Keratinocyte (primary cell): ENCODE measurements around the gene DRICH1. TPM values are rescaled to one million over a fixed set of nuclear protein-coding genes. Genes with fewer than 3 reads are reported as not detected.

Experiments
- DNase-seq: peaks from one replicate; pipeline ENCODE4 v3.0.0-alpha.2; 2011; ENCODE audit warnings: low read depth, missing footprints, low spot score
- FAIRE-seq: peaks from 2 replicates; lab custom pipeline; 2011; peaks lifted over from hg19 to GRCh38; lab: Jason Lieb, UNC
- H2AFZ ChIP-seq: 2 replicates; pipeline ENCODE4 v1.6.0; 2012; ENCODE audit warnings: low read length, control low read depth, inconsistent platforms; ENCODE audit not compliant: control insufficient read depth
- H3K27ac ChIP-seq: 2 replicates; pipeline ENCODE4 v1.5.1; 2011; ENCODE audit warnings: low read length; ENCODE audit not compliant: control insufficient read depth, insufficient read depth
- H3K27me3 ChIP-seq: 3 replicates; pipeline ENCODE4 v1.6.0; 2011; ENCODE audit warnings: low read length; ENCODE audit not compliant: control insufficient read depth, insufficient read depth; ENCODE audit errors: extremely low read depth
- H3K36me3 ChIP-seq, 2 experiments: 2 replicates in 1 of 2; 3 replicates in 1 of 2; pipeline ENCODE4 v1.5.1; 2011; ENCODE audit warnings: low read length in 2 of 2, mild to moderate bottlenecking in 1 of 2; ENCODE audit not compliant: control insufficient read depth in 2 of 2, insufficient read depth in 2 of 2; ENCODE audit errors: extremely low read depth in 1 of 2
- H3K4me1 ChIP-seq: 3 replicates; pipeline ENCODE4 v1.5.1; 2011; ENCODE audit warnings: low read length; ENCODE audit not compliant: control insufficient read depth, insufficient read depth; ENCODE audit errors: extremely low read depth
- H3K4me2 ChIP-seq: 3 replicates; pipeline ENCODE4 v1.6.0; 2011; ENCODE audit warnings: low read depth, low read length; ENCODE audit not compliant: control insufficient read depth, insufficient read depth; ENCODE audit errors: extremely low read depth
- H3K4me3 ChIP-seq, 3 experiments: fragments of 200-600 bp in 1 of 3; sonication (generic) in 1 of 3; 2 replicates in 2 of 3; 3 replicates in 1 of 3; pipeline ENCODE4 v1.5.1; 2011 to 2016; ENCODE audit warnings: low read length in 3 of 3, mild to moderate bottlenecking in 3 of 3, control low read depth in 2 of 3, inconsistent platforms in 1 of 3, low read depth in 1 of 3, mixed read lengths in 1 of 3, mixed run types in 1 of 3, moderate library complexity in 1 of 3; ENCODE audit not compliant: control insufficient read depth in 2 of 3, insufficient read depth in 2 of 3; ENCODE audit errors: extremely low read depth in 1 of 3
- H3K79me2 ChIP-seq: 2 replicates; pipeline ENCODE4 v1.6.0; 2012; ENCODE audit warnings: low read length; ENCODE audit not compliant: control insufficient read depth, insufficient read depth
- H3K9ac ChIP-seq: 3 replicates; pipeline ENCODE4 v1.6.0; 2011; ENCODE audit warnings: low read length; ENCODE audit not compliant: control insufficient read depth, insufficient read depth; ENCODE audit errors: extremely low read depth
- H3K9me1 ChIP-seq: 3 replicates; pipeline ENCODE4 v1.6.0; 2011; ENCODE audit warnings: low read length; ENCODE audit not compliant: control insufficient read depth, insufficient read depth; ENCODE audit errors: extremely low read depth
- H3K9me3 ChIP-seq: 2 replicates; pipeline ENCODE4 v1.5.1; 2012; ENCODE audit warnings: low read depth, low read length; ENCODE audit not compliant: control insufficient read depth
- H4K20me1 ChIP-seq: 3 replicates; pipeline ENCODE4 v1.6.0; 2011; ENCODE audit warnings: low read length; ENCODE audit not compliant: control insufficient read depth, insufficient read depth; ENCODE audit errors: extremely low read depth
- EZH2 ChIP-seq: IDR thresholded peaks from one replicate; pipeline ENCODE4 v1.6.1; 2012; ENCODE audit warnings: inconsistent platforms, mild to moderate bottlenecking, low read length, moderate library complexity
- dilution Hi-C: fragments of 300-500 bp; cut with MboI; formaldehyde crosslinking; loops from one replicate; pipeline ENCODE4 v1.7.0; 2020; ENCODE audit warnings: low sequenced_read_pairs; ENCODE audit not compliant: extremely low pct_ligation_motif_present
- polyA plus RNA-seq, 5 experiments: library from polyadenylated mRNA; depleted of rRNA in 3 of 5; stranded (reverse) in 3 of 5; stranded (forward) in 1 of 5; unstranded in 1 of 5; fragments of >200 nt; gene quantifications; 1 replicate in 1 of 5; 2 replicates in 3 of 5; 3 replicates in 1 of 5; pipeline versions ENCODE4 v1.2.1 to v1.2.3, GENCODE V29; 2011 to 2012; ENCODE audit warnings: missing spikeins in 2 of 5, low read depth in 1 of 5, low replicate concordance in 1 of 5
- TF ChIP-seq, protein P1 (sequence below), 3 experiments: IDR thresholded peaks in 1 of 3; conservative IDR thresholded peaks in 1 of 3; optimal IDR thresholded peaks in 1 of 3; 2 replicates in 2 of 3; 3 replicates in 1 of 3; pipeline versions ENCODE3 to v1.5.1; 2011; ENCODE audit warnings: low read length in 3 of 3, mild to moderate bottlenecking in 3 of 3, moderate library complexity in 2 of 3, control low read depth in 1 of 3, inconsistent platforms in 1 of 3; ENCODE audit not compliant: insufficient read depth in 2 of 3; ENCODE audit errors: extremely low read depth in 1 of 3

Gene DRICH1
- polyA plus RNA-seq, 1 donor (not counting 4 experiments of a cell fraction or from before 2014, with no cell fraction given), result 0.12 TPM

DNA sequence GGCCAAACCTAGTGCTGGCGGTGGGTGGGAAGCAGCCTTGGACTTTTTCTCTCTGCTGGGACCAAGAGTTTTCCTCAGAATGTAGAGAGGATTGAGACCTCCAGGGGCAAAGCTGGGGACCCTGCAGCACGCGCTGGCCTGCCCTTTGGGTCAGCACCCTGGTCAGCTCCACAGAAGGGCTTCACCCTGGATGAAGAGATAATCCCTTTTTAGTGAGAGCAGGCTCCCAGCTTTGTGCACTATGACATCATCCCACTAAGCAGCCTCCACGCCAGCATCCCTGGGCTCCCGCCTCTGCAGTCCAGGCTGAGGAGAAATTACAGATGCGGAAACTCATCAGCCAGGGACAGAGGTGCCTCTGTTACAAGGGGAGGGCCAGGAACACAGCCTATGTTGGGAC is 23.5 kb downstream of the DRICH1 start:
- no peak overlapping the region for H3K27ac ChIP-seq
- DNase-seq (no peak), FAIRE-seq (no peak)
- no peaks in the 10 kb centered on the region for H3K9me1 ChIP-seq
- no peak for TF ChIP-seq EZH2
- TF ChIP-seq, protein P1, sequence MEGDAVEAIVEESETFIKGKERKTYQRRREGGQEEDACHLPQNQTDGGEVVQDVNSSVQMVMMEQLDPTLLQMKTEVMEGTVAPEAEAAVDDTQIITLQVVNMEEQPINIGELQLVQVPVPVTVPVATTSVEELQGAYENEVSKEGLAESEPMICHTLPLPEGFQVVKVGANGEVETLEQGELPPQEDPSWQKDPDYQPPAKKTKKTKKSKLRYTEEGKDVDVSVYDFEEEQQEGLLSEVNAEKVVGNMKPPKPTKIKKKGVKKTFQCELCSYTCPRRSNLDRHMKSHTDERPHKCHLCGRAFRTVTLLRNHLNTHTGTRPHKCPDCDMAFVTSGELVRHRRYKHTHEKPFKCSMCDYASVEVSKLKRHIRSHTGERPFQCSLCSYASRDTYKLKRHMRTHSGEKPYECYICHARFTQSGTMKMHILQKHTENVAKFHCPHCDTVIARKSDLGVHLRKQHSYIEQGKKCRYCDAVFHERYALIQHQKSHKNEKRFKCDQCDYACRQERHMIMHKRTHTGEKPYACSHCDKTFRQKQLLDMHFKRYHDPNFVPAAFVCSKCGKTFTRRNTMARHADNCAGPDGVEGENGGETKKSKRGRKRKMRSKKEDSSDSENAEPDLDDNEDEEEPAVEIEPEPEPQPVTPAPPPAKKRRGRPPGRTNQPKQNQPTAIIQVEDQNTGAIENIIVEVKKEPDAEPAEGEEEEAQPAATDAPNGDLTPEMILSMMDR (optimal IDR thresholded peaks at IDR 0.05 in 1 of 3, IDR thresholded peaks at IDR 0.05 in 1 of 3, conservative IDR thresholded peaks at IDR 0.05 in 1 of 3; ENCODE audit: extremely low read depth in 1 of 3, insufficient read depth in 2 of 3, low read length in 3 of 3), result no peak
- H4K20me1 ChIP-seq, result peaks cover 6% of the 10 kb centered on the region
- no peaks in the 10 kb centered on the region for H3K4me1 ChIP-seq
- no peaks in the 10 kb centered on the region for H3K27me3 ChIP-seq
- H3K4me2 ChIP-seq, result no peak overlapping the region
- H2AFZ ChIP-seq, result no peak overlapping the region
- H3K36me3 ChIP-seq, result no peaks in the 10 kb centered on the region
- no peaks in the 10 kb centered on the region for H3K9me3 ChIP-seq
- no peak overlapping the region for H3K9ac ChIP-seq
- no peaks in the 10 kb centered on the region for H3K79me2 ChIP-seq
- dilution Hi-C loops, result no loop called here
- H3K4me3 ChIP-seq, result no peak overlapping the region

DNA sequence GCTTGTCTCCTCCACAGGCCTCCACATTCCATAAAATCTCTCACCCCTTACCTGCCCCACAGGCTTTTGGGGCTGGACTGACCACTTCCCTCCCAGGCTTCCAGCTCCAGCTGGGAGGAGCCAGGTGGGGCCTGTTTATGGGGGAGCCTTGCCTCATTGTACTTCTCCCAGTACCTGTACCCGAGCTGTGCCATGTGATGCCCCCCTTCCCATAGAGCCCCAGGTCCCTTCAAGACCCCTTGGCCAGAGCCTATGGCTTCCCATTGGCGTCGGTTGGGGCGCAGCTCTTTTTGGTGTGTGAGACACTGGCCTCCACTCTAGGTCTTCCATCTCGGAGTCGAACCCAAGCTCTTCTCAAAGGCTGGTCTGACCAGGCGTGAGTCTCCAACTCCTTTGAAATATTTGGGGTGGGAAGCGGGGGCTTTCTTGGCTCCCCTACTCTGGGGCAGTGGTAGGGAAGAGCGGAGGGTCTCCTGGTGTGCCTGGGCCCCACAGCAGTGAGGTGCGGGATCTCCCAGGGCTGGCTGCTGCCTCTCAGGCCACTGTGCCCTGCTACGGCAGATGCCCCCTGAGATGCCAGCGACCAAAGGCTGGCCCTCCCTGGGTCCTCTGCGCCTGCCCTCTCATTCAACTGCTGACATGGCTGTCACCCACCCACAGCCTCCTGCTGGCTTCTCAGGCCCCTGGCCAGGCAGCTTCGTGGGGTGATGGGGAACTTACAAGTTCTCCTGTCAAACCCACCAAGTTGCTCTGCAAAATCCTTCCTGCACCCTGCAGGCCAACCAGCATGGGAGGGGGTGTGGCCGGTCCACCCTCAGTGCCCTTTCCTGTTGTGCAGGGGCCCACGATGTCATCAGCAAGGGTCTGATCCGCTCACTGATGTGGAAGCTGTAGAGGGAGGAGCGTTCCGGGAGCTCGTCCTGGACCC is 25.7 kb downstream of the DRICH1 start:
- Histone ChIP-seq H3K9me1 (no peaks in the 10 kb centered on the region), H3K4me3 (no peak overlapping the region), H3K27ac (no peak overlapping the region), H3K27me3 (no peaks in the 10 kb centered on the region), H3K9ac (no peak overlapping the region), H3K79me2 (no peaks in the 10 kb centered on the region), H3K9me3 (no peaks in the 10 kb centered on the region), H3K4me2 (no peak overlapping the region), H2AFZ (no peak overlapping the region), H3K36me3 (no peaks in the 10 kb centered on the region), H4K20me1 (peaks cover 6% of the 10 kb centered on the region), H3K4me1 (no peaks in the 10 kb centered on the region)
- DNase-seq, result no peak
- dilution Hi-C loops, result no loop called here
- no peak for FAIRE-seq
- TF ChIP-seq EZH2, result no peak
- TF ChIP-seq, protein P1 (optimal IDR thresholded peaks at IDR 0.05 in 1 of 3, IDR thresholded peaks at IDR 0.05 in 1 of 3, conservative IDR thresholded peaks at IDR 0.05 in 1 of 3; ENCODE audit: extremely low read depth in 1 of 3, insufficient read depth in 2 of 3, low read length in 3 of 3), result no peak
